ENCODE measurements around the gene AKAP7. TPM values are rescaled to one million over a fixed set of nuclear protein-coding genes. Genes with fewer than 3 reads are reported as not detected.

Gene AKAP7
- total and polyA plus RNA-seq, 3 donors from 2014 or later: 16.5 to 32.4 (median 29.3) TPM

DNA sequence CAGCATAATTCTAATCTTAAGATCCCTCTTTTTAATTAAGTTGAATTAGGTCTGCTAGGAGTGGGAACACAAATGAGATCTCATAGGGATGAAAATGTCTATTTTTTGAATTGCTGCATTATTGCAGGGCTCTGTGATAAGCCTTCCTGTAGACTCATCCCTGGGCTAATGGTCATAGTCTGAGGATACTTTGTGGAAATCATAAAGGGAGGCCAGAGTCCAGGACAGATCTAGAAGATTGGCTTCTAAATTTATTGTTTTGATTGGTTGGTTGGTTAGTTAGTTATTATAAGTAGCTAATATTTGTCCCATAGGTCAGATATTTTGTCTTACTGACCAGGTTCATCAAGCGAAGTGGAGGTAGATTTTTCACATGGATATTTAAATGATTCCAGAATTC is 142.3 kb downstream of the AKAP7 start:
- Histone ChIP-seq H3K27me3 (no peaks in the 10 kb centered on the region), H3K4me3 (no peak overlapping the region), H3K4me1 (no peaks in the 10 kb centered on the region), H3K36me3 (ENCODE audit: low read depth, missing control alignments) (no peaks in the 10 kb centered on the region), H3K9me3 (no peaks in the 10 kb centered on the region), H3K27ac (no peak overlapping the region)
- intact Hi-C loops (cut with DNase I; ENCODE audit: low total_unique reads): no loop called here
- no peak for TF ChIP-seq POLR2A (IDR thresholded peaks at IDR 0.05)
- TF ChIP-seq, protein P1, sequence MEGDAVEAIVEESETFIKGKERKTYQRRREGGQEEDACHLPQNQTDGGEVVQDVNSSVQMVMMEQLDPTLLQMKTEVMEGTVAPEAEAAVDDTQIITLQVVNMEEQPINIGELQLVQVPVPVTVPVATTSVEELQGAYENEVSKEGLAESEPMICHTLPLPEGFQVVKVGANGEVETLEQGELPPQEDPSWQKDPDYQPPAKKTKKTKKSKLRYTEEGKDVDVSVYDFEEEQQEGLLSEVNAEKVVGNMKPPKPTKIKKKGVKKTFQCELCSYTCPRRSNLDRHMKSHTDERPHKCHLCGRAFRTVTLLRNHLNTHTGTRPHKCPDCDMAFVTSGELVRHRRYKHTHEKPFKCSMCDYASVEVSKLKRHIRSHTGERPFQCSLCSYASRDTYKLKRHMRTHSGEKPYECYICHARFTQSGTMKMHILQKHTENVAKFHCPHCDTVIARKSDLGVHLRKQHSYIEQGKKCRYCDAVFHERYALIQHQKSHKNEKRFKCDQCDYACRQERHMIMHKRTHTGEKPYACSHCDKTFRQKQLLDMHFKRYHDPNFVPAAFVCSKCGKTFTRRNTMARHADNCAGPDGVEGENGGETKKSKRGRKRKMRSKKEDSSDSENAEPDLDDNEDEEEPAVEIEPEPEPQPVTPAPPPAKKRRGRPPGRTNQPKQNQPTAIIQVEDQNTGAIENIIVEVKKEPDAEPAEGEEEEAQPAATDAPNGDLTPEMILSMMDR (IDR thresholded peaks at IDR 0.05): no peak
- DNase-seq: no peak
- WGBS, 2 donors: 95 to 96% methylated on average over 1 of the region's 1 CpG

DNA sequence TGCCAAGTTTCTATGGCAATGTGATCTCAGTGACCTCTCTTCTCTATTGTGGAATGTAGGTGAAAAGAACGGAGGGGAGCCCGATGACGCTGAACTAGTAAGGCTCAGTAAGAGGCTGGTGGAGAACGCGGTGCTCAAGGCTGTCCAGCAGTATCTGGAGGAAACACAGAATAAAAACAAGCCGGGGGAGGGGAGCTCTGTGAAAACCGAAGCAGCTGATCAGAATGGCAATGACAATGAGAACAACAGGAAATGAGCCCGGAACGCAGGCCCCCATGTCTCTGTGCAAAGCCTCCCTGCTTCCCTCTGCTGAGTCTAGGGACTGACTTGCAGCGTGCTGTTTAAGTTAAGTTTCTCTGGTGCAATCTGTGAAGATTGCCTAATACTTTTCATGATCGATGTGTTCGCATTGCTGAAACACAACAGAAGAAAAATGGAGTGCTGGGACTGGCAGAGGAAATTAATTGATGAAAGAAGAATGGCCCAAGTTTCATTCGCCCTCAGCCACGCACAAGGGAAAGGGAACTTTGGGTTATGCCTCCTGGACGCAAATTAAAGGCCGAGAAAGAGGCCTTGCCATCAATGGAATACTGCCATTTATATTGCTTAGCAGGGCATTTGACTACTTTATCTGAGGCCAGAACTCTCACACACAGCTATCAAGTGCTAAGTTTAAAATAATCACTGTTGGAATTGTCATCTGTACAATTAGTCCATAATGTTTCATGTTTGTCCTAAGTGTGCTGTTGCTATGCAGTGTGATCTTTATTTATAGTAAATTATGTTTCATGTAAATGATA is 146.4 kb downstream of the AKAP7 start:
- peak; percentile 34 for DNase-seq

DNA sequence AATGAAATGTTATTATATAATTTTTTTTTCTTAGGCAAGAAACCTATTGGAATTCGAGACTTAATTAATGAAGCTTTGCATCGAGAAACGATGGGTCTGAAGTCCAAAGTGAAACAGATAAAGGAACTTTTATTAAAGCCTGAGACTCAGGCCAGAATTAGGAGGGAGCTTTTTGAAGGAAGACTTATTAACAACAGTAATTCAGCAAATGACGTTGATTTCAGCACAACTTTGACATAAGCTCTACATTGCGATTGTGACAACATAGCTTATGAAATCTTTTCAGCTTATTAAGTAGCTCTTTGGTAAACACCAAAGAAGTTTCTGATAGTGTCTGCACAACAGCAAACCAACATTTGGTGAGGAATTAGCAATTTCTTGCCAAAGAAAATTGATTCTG is 147.1 kb downstream of the AKAP7 start:
- TF ChIP-seq POLR2A (IDR thresholded peaks at IDR 0.05): no peak
- TF ChIP-seq, protein P1 (IDR thresholded peaks at IDR 0.05): no peak
- Histone ChIP-seq H3K4me1 (no peaks in the 10 kb centered on the region), H3K27ac (no peak overlapping the region), H3K36me3 (ENCODE audit: low read depth, missing control alignments) (no peaks in the 10 kb centered on the region), H3K27me3 (no peaks in the 10 kb centered on the region), H3K9me3 (no peaks in the 10 kb centered on the region), H3K4me3 (no peak overlapping the region)
- 84 to 87% methylated on average over 5 of the region's 5 CpGs for WGBS, 2 donors
- DNase-seq: no peak
- intact Hi-C loops (cut with DNase I; ENCODE audit: low total_unique reads): no loop called here

More for the DNA sequence above, 146.4 kb downstream of the AKAP7 start:
- Histone ChIP-seq H3K27me3 (no peaks in the 10 kb centered on the region), H3K4me1 (no peaks in the 10 kb centered on the region), H3K27ac (no peak overlapping the region), H3K36me3 (ENCODE audit: low read depth, missing control alignments) (no peaks in the 10 kb centered on the region), H3K4me3 (no peak overlapping the region), H3K9me3 (no peaks in the 10 kb centered on the region)
- 55 to 64% methylated on average over 16 of the region's 16 CpGs for WGBS, 2 donors
- TF ChIP-seq POLR2A (IDR thresholded peaks at IDR 0.05): no peak
- TF ChIP-seq, protein P1 (IDR thresholded peaks at IDR 0.05): no peak
- intact Hi-C loops (cut with DNase I; ENCODE audit: low total_unique reads): no loop called here

DNA sequence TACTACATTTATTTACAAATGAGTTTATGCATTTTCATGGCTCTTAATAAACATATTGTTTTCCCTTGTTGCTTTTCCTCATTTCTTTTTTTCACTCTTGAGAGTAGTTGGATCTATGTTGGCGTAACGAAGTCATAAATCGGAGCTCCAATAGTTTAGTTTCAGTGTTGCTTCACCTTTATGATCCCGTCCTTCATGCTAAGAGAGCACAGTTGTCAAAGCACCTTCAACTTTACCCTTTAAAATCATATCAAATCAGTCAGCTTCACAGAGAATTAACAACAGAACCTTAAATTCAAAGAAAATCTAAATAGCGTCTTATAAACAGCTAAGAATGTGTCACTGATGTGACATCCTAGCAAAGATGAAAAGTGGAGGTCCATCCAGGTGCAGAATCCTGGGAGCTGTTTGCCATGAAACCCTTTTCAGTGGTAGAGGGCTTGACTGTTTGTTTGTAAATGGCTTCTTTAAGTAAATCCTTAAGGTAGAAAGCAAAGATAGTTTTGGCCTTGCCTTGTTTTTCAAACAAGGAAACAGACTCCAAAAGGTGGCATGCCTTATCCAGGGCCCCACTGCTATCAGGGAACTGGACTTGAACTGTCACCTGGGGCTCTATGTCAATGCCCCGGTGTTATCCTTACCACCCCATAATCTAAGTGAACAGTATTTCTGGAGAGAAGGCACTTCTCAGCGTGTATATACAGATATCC is 148.4 kb downstream of the AKAP7 start:
- Histone ChIP-seq H3K4me3 (no peak overlapping the region), H3K4me1 (no peaks in the 10 kb centered on the region), H3K36me3 (ENCODE audit: low read depth, missing control alignments) (no peaks in the 10 kb centered on the region), H3K27me3 (no peaks in the 10 kb centered on the region), H3K27ac (no peak overlapping the region), H3K9me3 (no peaks in the 10 kb centered on the region)
- intact Hi-C loops (cut with DNase I; ENCODE audit: low total_unique reads): no loop called here
- 93 to 95% methylated on average over 7 of the region's 7 CpGs for WGBS, 2 donors
- TF ChIP-seq, protein P1 (IDR thresholded peaks at IDR 0.05): no peak
- TF ChIP-seq POLR2A (IDR thresholded peaks at IDR 0.05): no peak
- DNase-seq: no peak

Measured in testis (tissue), 3 donors.